Activated T-helper 2 cell treated with anti-CD3 and anti-CD28 coated beads, Interferon-gamma antibody, Interleukin-2, Interleukin-4, amounts not matched to agents 10 μg/mL and 5 μg/mL and 100 μg/mL, durations not matched to agents 14 hours and 24 hours and 36 hours (primary cell): ENCODE measurements around the gene LRRC47. TPM values are rescaled to one million over a fixed set of nuclear protein-coding genes. Genes with fewer than 3 reads are reported as not detected.

Experiments
- DNase-seq: peaks from one replicate; pipeline ENCODE4 v3.0.0; 2021; ENCODE audit warnings: low spot score
- H3K27ac Mint-ChIP-seq: one replicate; pipeline ENCODE4 v1.8.0; 2021; ENCODE audit warnings: mixed read lengths
- H3K27me3 Mint-ChIP-seq: one replicate; pipeline ENCODE4 v1.8.0; 2021; ENCODE audit warnings: low read depth, mixed read lengths
- H3K36me3 Mint-ChIP-seq: one replicate; pipeline ENCODE4 v1.8.0; 2021; ENCODE audit warnings: low read depth, mixed read lengths
- H3K4me1 Mint-ChIP-seq: one replicate; pipeline ENCODE4 v1.8.0; 2021; ENCODE audit warnings: low read depth, mixed read lengths
- H3K4me3 Mint-ChIP-seq: one replicate; pipeline ENCODE4 v1.8.0; 2021; ENCODE audit warnings: low read depth, mild to moderate bottlenecking, moderate library complexity, mixed read lengths
- H3K9me3 Mint-ChIP-seq: one replicate; pipeline ENCODE4 v1.8.0; 2021; ENCODE audit warnings: mixed read lengths
- intact Hi-C: fragments of 100-400 bp; cut with micrococcal nuclease; formaldehyde crosslinking; loops from one replicate; pipeline ENCODE4 v1.15.1; 2023
- total RNA-seq: library from RNA; stranded (reverse); gene quantifications from 2 replicates; pipeline ENCODE4 v1.2.3, GENCODE V29; 2022

LRRC47 gene
- total RNA-seq, 1 donor from 2014 or later, result 40.4 TPM

GRCh38 chr1:3779265-3779911 lies 16.9 kb downstream of the LRRC47 start:
- Mint-ChIP-seq H3K27ac (no peak overlapping the region), H3K9me3 (no peaks in the 10 kb centered on the region), H3K36me3 (peaks cover 40% of the 10 kb centered on the region), H3K27me3 (no peaks in the 10 kb centered on the region), H3K4me3 (no peak overlapping the region), H3K4me1 (peaks cover 2% of the 10 kb centered on the region)
- no peak for DNase-seq
- intact Hi-C loops, result loop anchor here (10.0 kb wide), 1 partner anchor 125 kb away; the partner anchor contains the start of gene C1orf174

GRCh38 chr1:3778590-3779264 lies 17.6 kb downstream of the LRRC47 start:
- no peaks in the 10 kb centered on the region for H3K9me3 Mint-ChIP-seq
- no peak overlapping the region for H3K27ac Mint-ChIP-seq
- H3K27me3 Mint-ChIP-seq, result no peaks in the 10 kb centered on the region
- no peak overlapping the region for H3K4me3 Mint-ChIP-seq
- H3K36me3 Mint-ChIP-seq, result peaks cover 33% of the 10 kb centered on the region
- intact Hi-C loops, result loop anchor here (10.0 kb wide), 1 partner anchor 126 kb away; the partner anchor contains the start of gene C1orf174
- peaks cover 2% of the 10 kb centered on the region for H3K4me1 Mint-ChIP-seq
- no peak for DNase-seq

GRCh38 chr1:3777647-3778589 lies 18.4 kb downstream of the LRRC47 start:
- no peaks in the 10 kb centered on the region for H3K27me3 Mint-ChIP-seq
- H3K4me1 Mint-ChIP-seq, result peaks cover 2% of the 10 kb centered on the region
- H3K36me3 Mint-ChIP-seq, result peaks cover 31% of the 10 kb centered on the region
- no peaks in the 10 kb centered on the region for H3K9me3 Mint-ChIP-seq
- no peak for DNase-seq
- intact Hi-C loops, result loop anchor here (10.0 kb wide), 1 partner anchor 127 kb away; the partner anchor contains the start of gene C1orf174
- no peak overlapping the region for H3K4me3 Mint-ChIP-seq
- no peak overlapping the region for H3K27ac Mint-ChIP-seq

GRCh38 chr1:3777078-3777547 lies 19.2 kb downstream of the LRRC47 start:
- Mint-ChIP-seq H3K4me1 (peaks cover 2% of the 10 kb centered on the region), H3K4me3 (no peak overlapping the region), H3K36me3 (peaks cover 24% of the 10 kb centered on the region), H3K27me3 (no peaks in the 10 kb centered on the region), H3K27ac (no peak overlapping the region), H3K9me3 (no peaks in the 10 kb centered on the region)
- DNase-seq, result no peak
- intact Hi-C loops, result loop anchor here (10.0 kb wide), 1 partner anchor 128 kb away; the partner anchor contains the start of gene C1orf174

- intact Hi-C loops, result loop anchor here (1.0 to 10.0 kb wide), 2 partner anchors 25 to 128 kb away; partner anchors contain the start of gene C1orf174
- no peak overlapping the region for H3K27ac Mint-ChIP-seq
- no peaks in the 10 kb centered on the region for H3K27me3 Mint-ChIP-seq
- no peak overlapping the region for H3K4me3 Mint-ChIP-seq
- DNase-seq, result no peak
- peaks cover 17% of the 10 kb centered on the region for H3K36me3 Mint-ChIP-seq
- peaks cover 2% of the 10 kb centered on the region for H3K4me1 Mint-ChIP-seq
- no peaks in the 10 kb centered on the region for H3K9me3 Mint-ChIP-seq
These were observed 19.9 kb downstream of the LRRC47 start for GRCh38 chr1:3776231-3776961.

DNA sequence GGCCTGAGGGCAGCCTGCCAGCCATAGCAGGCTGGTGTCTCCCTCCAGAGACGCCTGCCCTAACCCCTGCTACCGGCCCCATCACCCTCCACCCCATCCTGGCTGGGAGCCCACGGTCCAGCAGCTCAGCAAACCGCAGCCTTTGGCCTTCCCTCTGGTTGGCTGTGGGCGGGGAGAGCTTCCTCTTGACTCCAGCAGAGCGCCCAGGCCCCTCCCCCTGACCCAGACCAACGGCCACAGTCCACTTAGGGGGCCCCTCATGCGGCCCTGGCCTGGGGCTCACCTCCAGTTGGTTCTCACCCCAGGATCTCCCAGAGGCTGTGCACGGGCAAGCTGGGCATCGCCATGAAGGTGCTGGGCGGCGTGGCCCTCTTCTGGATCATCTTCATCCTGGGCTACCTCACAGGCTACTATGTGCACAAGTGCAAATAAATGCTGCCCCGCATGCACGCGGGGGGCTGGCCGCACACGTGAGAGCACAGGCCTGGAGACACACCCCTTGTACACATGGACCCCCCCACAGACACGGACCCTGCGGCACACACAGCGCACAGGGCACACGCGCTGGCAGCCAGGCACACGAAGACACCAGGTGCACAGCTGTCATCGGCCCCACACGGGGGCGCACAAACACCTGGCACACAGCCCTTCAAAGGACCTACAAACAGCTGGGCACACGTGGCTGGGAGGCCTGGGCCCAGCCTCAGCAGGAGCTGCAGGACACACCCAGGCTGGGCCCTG lies 20.6 kb downstream of the LRRC47 start:
- DNase-seq, result peak; percentile 33
- Mint-ChIP-seq H3K27me3 (no peaks in the 10 kb centered on the region), H3K4me1 (peaks cover 3% of the 10 kb centered on the region), H3K27ac (no peak overlapping the region), H3K9me3 (no peaks in the 10 kb centered on the region), H3K36me3 (peaks cover 14% of the 10 kb centered on the region), H3K4me3 (no peak overlapping the region)
- intact Hi-C loops, result loop anchor here (1.0 to 10.0 kb wide), 2 partner anchors 26 to 129 kb away; partner anchors contain the start of gene C1orf174

DNA sequence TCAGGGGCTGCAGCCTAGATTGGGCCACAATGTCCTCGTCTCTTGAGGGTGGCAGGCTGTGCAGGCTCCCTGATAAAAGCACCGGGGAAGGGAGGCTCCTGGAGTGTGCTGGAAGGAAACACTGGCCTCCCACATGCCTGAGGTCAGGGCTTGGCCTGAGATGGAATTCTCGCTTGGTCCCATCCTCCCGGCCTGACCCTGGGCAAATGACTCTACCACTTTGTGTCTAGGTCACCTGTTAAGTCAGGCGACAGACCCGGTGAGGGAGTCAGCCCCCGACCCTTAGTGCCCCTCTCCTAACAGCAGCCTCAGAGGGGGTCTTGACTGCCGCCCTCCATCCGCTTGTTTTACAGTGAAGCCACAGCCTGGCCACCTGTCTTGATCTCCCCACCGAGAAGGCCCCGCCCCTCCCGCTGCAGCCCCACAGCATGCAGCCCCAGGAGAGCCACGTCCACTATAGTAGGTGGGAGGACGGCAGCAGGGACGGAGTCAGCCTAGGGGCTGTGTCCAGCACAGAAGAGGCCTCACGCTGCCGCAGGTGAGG lies 21.3 kb downstream of the LRRC47 start:
- Mint-ChIP-seq H3K27ac (no peak overlapping the region), H3K4me3 (no peak overlapping the region), H3K27me3 (no peaks in the 10 kb centered on the region), H3K9me3 (no peaks in the 10 kb centered on the region), H3K4me1 (peaks cover 5% of the 10 kb centered on the region), H3K36me3 (peaks cover 8% of the 10 kb centered on the region)
- DNase-seq, result no peak
- intact Hi-C loops, result loop anchor here (10.0 kb wide), 1 partner anchor 130 kb away; the partner anchor contains the start of gene C1orf174

DNA sequence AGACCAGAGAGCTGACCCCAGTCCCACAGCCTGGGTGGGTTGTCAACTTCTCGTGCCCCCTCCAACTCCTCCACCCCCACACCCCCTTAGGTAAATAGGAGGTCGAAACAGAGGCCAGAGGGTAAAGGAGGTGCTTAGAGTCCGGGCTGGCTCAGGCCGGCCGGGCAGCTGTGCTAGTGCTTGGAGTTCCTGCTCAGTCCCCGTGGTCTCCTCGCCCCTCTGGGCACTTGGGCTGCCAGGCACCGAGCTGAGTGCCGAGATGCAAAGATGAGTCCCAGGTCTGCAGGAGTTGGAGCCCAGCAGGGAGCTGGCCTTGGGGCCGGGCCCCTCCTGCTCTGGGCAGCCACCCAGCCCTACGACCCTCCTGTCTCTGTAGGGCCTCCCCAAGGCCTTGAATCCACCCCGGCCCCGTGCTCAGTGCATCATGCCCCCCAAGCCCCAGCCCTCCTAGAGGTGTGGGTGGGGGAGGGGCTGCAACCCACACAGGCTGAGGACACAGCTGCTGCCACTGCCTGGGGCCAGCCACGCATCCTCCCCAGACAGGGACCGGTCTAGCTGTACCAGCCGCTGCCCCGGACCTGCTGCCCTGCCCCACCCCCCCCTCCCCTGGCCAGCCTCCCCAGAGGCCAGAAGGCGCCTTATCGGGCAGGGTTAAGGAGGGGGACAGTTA lies 21.9 kb downstream of the LRRC47 start:
- H3K27ac Mint-ChIP-seq, result no peak overlapping the region
- no peaks in the 10 kb centered on the region for H3K9me3 Mint-ChIP-seq
- no peaks in the 10 kb centered on the region for H3K27me3 Mint-ChIP-seq
- intact Hi-C loops, result loop anchor here (10.0 kb wide), 1 partner anchor 130 kb away; the partner anchor contains the start of gene C1orf174
- H3K4me1 Mint-ChIP-seq, result peaks cover 5% of the 10 kb centered on the region
- no peak overlapping the region for H3K4me3 Mint-ChIP-seq
- H3K36me3 Mint-ChIP-seq, result peaks cover 3% of the 10 kb centered on the region
- no peak for DNase-seq

GRCh38 chr1:3773572-3774275 lies 22.6 kb downstream of the LRRC47 start:
- H3K9me3 Mint-ChIP-seq, result no peaks in the 10 kb centered on the region
- DNase-seq, result no peak
- H3K27ac Mint-ChIP-seq, result no peak overlapping the region
- peaks cover 5% of the 10 kb centered on the region for H3K4me1 Mint-ChIP-seq
- H3K4me3 Mint-ChIP-seq, result no peak overlapping the region
- intact Hi-C loops, result loop anchor here (2.0 to 10.0 kb wide), 2 partner anchors 23 to 131 kb away; partner anchors contain the start of genes C1orf174 and LRRC47
- no peaks in the 10 kb centered on the region for H3K36me3 Mint-ChIP-seq
- H3K27me3 Mint-ChIP-seq, result no peaks in the 10 kb centered on the region
